Spleen (tissue), 11 donors: ENCODE data around the gene BIRC5. TPM values are rescaled to one million over a fixed set of nuclear protein-coding genes. Genes with fewer than 3 reads are reported as not detected.
"Not testable (repeated sequence)": the region's sequence is repeated elsewhere in the genome, so short reads cannot be mapped to it uniquely, and the experiment has no call there.

ENCODE experiments used
- DNase-seq: peaks from one replicate; pipeline ENCODE4 v3.0.0-alpha.2; 2020
- H3K27ac ChIP-seq, 8 donors: fragments of 200-600 bp; sonication (generic) in 7 of 8; 1 replicate in 4 of 8; 2 replicates in 4 of 8; pipeline versions ENCODE4 v1.5.0 to v1.8.0; 2016 to 2021; ENCODE audit warnings: inconsistent platforms in 4 of 8, mild to moderate bottlenecking in 4 of 8, moderate library complexity in 1 of 8
- H3K27me3 ChIP-seq, 7 donors: fragments of 200-600 bp; sonication (generic) in 6 of 7; replicated peaks in 1 of 7; 1 replicate in 4 of 7; 2 replicates in 3 of 7; pipeline versions ENCODE4 v1.5.0 to v1.8.0; 2016 to 2021; ENCODE audit warnings: inconsistent platforms in 3 of 7, mild to moderate bottlenecking in 1 of 7
- H3K36me3 ChIP-seq, 6 donors: fragments of 200-600 bp; sonication (generic) in 5 of 6; 1 replicate in 4 of 6; 2 replicates in 2 of 6; pipeline versions ENCODE4 v1.5.0 to v1.8.0; 2016 to 2021; ENCODE audit warnings: inconsistent platforms in 2 of 6
- H3K4me1 ChIP-seq, 6 donors: fragments of 200-600 bp; sonication (generic) in 5 of 6; 1 replicate in 3 of 6; 2 replicates in 3 of 6; pipeline versions ENCODE4 v1.5.0 to v1.8.0; 2016 to 2021; ENCODE audit warnings: inconsistent platforms in 3 of 6
- H3K4me3 ChIP-seq, 8 donors: fragments of 200-600 bp; sonication (generic) in 7 of 8; 1 replicate in 4 of 8; 2 replicates in 4 of 8; pipeline versions ENCODE4 v1.5.0 to v1.8.0; 2016 to 2021; ENCODE audit warnings: inconsistent platforms in 4 of 8, mild to moderate bottlenecking in 4 of 8, moderate library complexity in 2 of 8
- H3K9me3 ChIP-seq, 8 donors: fragments of 200-600 bp; sonication (generic) in 7 of 8; 1 replicate in 4 of 8; 2 replicates in 4 of 8; pipeline versions ENCODE4 v1.5.0 to v1.8.0; 2016 to 2021; ENCODE audit warnings: inconsistent platforms in 4 of 8
- CTCF ChIP-seq, 11 experiments: fragments of 200-600 bp in 7 of 11; fragments of 450-650 bp in 4 of 11; sonication (generic) in 4 of 11; IDR thresholded peaks in 8 of 11; conservative IDR thresholded peaks in 3 of 11; 1 replicate in 7 of 11; 2 replicates in 4 of 11; pipeline versions ENCODE4 v1.4.0 to v1.8.0; 2016 to 2021; ENCODE audit warnings: antibody characterized with exemption in 11 of 11, inconsistent platforms in 4 of 11, mild to moderate bottlenecking in 1 of 11
- POLR2A ChIP-seq, 3 donors: fragments of 450-650 bp; IDR thresholded peaks; one replicate each; pipeline ENCODE4 v1.5.1; 2017; ENCODE audit warnings: antibody characterized with exemption in 3 of 3, mild to moderate bottlenecking in 1 of 3
- POLR2AphosphoS5 ChIP-seq, 3 donors: sonication (generic); formaldehyde crosslinking; IDR thresholded peaks; one replicate each; pipeline ENCODE4 v1.5.1; 2017; ENCODE audit warnings: antibody characterized with exemption in 3 of 3
- WGBS, 5 donors: extraction: QIAGEN DNeasy Blood & Tissue Kit in 3 of 5; methylation state at CpG; one replicate each; pipeline versions ENCODE4 v1.1.5 to v1.1.7; 2013 to 2018; 5-methylcytosine and 5-hydroxymethylcytosine counted together
- intact Hi-C: fragments of 100-400 bp; cut with DNase I; formaldehyde crosslinking; loops from one replicate; pipeline ENCODE4 v1.15.0; 2023; ENCODE audit warnings: low total_unique reads
- polyA plus RNA-seq, 3 donors: library from polyadenylated mRNA; stranded (reverse); fragments of 200-250 nt; gene quantifications; one replicate each; pipeline ENCODE4 v1.2.1, GENCODE V29; 2013
- total RNA-seq, 7 donors: library from RNA; depleted of rRNA in 3 of 7; stranded (reverse); fragments of >200 nt in 3 of 7; fragmentation: NEBNext Ultra II Directional in 4 of 7; extraction: Animal tissue kit (Norgen Biotek cat#: 25700) in 4 of 7; gene quantifications; one replicate each; pipeline versions ENCODE4 v1.1.0 to v1.2.1, GENCODE V29; 2016 to 2021
- donor health status: healthy with polysubstance abuse.
- donor health status: DM: no; HTN: no; CAD: no; lungs with moderate emphysema.
- donor health status: DM: no; HTN: no; CAD: no.
- donor health status: Bipolar disorder and iron deficiency.
- donor health status: healthy.
- donor health status: DM: no; HTN: no; CAD: no.
- donor health status: DM: yes; HTN: yes; CAD: no.

The BIRC5 gene
- total and polyA plus RNA-seq, 10 donors, result 2.1 to 11.9 (median 6.7) TPM

GRCh38 chr17:78168903-78169793 lies 44.9 kb upstream of the BIRC5 start:
- DNase-seq, result peak; percentile 89
- WGBS, 5 donors, result 3 to 15% (median 9%) methylated on average over 13 to 38 of the region's 38 CpGs
- no peak for TF ChIP-seq POLR2A (IDR thresholded peaks at IDR 0.05)
- no peak for TF ChIP-seq POLR2AphosphoS5 (IDR thresholded peaks at IDR 0.05)
- TF ChIP-seq CTCF (IDR thresholded peaks at IDR 0.05 in 8 of 11, conservative IDR thresholded peaks at IDR 0.05 in 3 of 11), result no peak
- H3K27ac ChIP-seq, result peak overlapping the region; percentile 75 to 96 (median 90)
- no peaks in the 10 kb centered on the region for H3K9me3 ChIP-seq
- no peaks in the 10 kb centered on the region for H3K27me3 ChIP-seq
- H3K4me1 ChIP-seq, result peaks cover 45 to 74% (median 59%) of the 10 kb centered on the region in 6 donors
- peaks cover 0 to 44% (median 16%) of the 10 kb centered on the region in 6 donors for H3K36me3 ChIP-seq
- peak overlapping the region; percentile 56 to 94 (median 72) for H3K4me3 ChIP-seq
- intact Hi-C loops, result no loop called here

GRCh38 chr17:78170692-78171590 lies 43.1 kb upstream of the BIRC5 start:
- peak overlapping the region in 1 of 8 donors; percentile 93 for H3K4me3 ChIP-seq
- no peaks in the 10 kb centered on the region for H3K27me3 ChIP-seq
- peaks cover 0 to 44% (median 16%) of the 10 kb centered on the region in 6 donors for H3K36me3 ChIP-seq
- WGBS, 5 donors, result 79 to 86% (median 81%) methylated on average over 29 to 31 of the region's 31 CpGs
- peak in 1 of 3 donors; percentile 42 for TF ChIP-seq POLR2AphosphoS5 (IDR thresholded peaks at IDR 0.05)
- TF ChIP-seq POLR2A (IDR thresholded peaks at IDR 0.05), result no peak
- peak overlapping the region in 7 of 8 donors; percentile 75 to 96 (median 87) for H3K27ac ChIP-seq
- H3K9me3 ChIP-seq, result no peaks in the 10 kb centered on the region
- H3K4me1 ChIP-seq, result peaks cover 63 to 86% (median 76%) of the 10 kb centered on the region in 6 donors
- intact Hi-C loops, result no loop called here
- DNase-seq, result no peak

GRCh38 chr17:78171591-78172248 lies 42.3 kb upstream of the BIRC5 start:
- Histone ChIP-seq H3K36me3 (peaks cover 0 to 44% (median 16%) of the 10 kb centered on the region in 6 donors), H3K4me3 (peak overlapping the region in 4 of 8 donors; percentile 8 to 93 (median 10)), H3K4me1 (peaks cover 71 to 94% (median 84%) of the 10 kb centered on the region in 6 donors), H3K27ac (peak overlapping the region; percentile 75 to 96 (median 86))
- H3K9me3 ChIP-seq, DNase-seq, intact Hi-C loops, H3K27me3 ChIP-seq: not testable (repeated sequence)
- WGBS, 5 donors, result 77 to 86% (median 80%) methylated on average over 13 to 19 of the region's 19 CpGs

- 31 to 46% (median 33%) methylated on average over 16 to 19 of the region's 19 CpGs for WGBS, 5 donors
- H3K36me3 ChIP-seq, result peaks cover 0 to 44% (median 16%) of the 10 kb centered on the region in 6 donors
- H3K27me3 ChIP-seq, result no peaks in the 10 kb centered on the region
- H3K27ac ChIP-seq, result peak overlapping the region; percentile 75 to 96 (median 86)
- peaks cover 75 to 95% (median 89%) of the 10 kb centered on the region in 6 donors for H3K4me1 ChIP-seq
- peak overlapping the region in 4 of 8 donors; percentile 8 to 93 (median 10) for H3K4me3 ChIP-seq
- intact Hi-C loops, result no loop called here
- TF ChIP-seq CTCF (IDR thresholded peaks at IDR 0.05 in 8 of 11, conservative IDR thresholded peaks at IDR 0.05 in 3 of 11), result no peak
- TF ChIP-seq POLR2AphosphoS5 (IDR thresholded peaks at IDR 0.05), result peak; percentile 70 to 81 (median 79)
- H3K9me3 ChIP-seq, result no peaks in the 10 kb centered on the region
- peak; percentile 90 for DNase-seq
Observed at GRCh38 chr17:78172249-78173051, 41.6 kb upstream of the BIRC5 start.
